Aortic smooth muscle cell (primary cell): ENCODE data around the gene TMPO. TPM values are rescaled to one million over a fixed set of nuclear protein-coding genes. Genes with fewer than 3 reads are reported as not detected.

ENCODE experiments used
- total RNA-seq: library from RNA; depleted of rRNA; stranded (reverse); fragments of >200 nt; gene quantifications from 2 replicates; pipeline ENCODE4 v1.2.3, GENCODE V29; 2014

TMPO gene
- total RNA-seq, result 47.6 and 69.2 TPM in 2 replicates

GRCh38 chr12:98515287-98516110 lies at the start of gene TMPO:
Gene TMPO (plus strand): TSS chr12:98515590. CDS start chr12:98515868, 278 bp downstream.

GRCh38 chr12:98593351-98594049 lies 78.1 kb downstream of the TMPO start, which contains the start of gene SLC25A3:
Gene SLC25A3 (plus strand): TSS chr12:98593686. CDS start chr12:98593979, 293 bp downstream.

Other genes starting within 250 kb of the TMPO start
- gene SLC25A3, start 78.1 kb downstream of the TMPO start, total RNA-seq, result 497 and 617 TPM in 2 replicates
- gene IKBIP, start 129.2 kb downstream of the TMPO start, total RNA-seq, result 36.2 and 45.8 TPM in 2 replicates
- 18.8 and 20.3 TPM in 2 replicates for gene APAF1, start 129.7 kb downstream of the TMPO start, total RNA-seq